Activated CD8-positive, alpha-beta memory T cell treated with anti-CD3 and anti-CD28 coated beads, Interleukin-2, amount 50 U/mL, for 1 hour (primary cell): ENCODE data around the gene RIOK2.
"Not testable (repeated sequence)": the region's sequence is repeated elsewhere in the genome, so short reads cannot be mapped to it uniquely, and the experiment has no call there.

Experiments
- DNase-seq: peaks from one replicate; pipeline ENCODE4 v3.0.0-alpha.2; 2020; ENCODE audit errors: extremely low read depth

Gene RIOK2

DNA sequence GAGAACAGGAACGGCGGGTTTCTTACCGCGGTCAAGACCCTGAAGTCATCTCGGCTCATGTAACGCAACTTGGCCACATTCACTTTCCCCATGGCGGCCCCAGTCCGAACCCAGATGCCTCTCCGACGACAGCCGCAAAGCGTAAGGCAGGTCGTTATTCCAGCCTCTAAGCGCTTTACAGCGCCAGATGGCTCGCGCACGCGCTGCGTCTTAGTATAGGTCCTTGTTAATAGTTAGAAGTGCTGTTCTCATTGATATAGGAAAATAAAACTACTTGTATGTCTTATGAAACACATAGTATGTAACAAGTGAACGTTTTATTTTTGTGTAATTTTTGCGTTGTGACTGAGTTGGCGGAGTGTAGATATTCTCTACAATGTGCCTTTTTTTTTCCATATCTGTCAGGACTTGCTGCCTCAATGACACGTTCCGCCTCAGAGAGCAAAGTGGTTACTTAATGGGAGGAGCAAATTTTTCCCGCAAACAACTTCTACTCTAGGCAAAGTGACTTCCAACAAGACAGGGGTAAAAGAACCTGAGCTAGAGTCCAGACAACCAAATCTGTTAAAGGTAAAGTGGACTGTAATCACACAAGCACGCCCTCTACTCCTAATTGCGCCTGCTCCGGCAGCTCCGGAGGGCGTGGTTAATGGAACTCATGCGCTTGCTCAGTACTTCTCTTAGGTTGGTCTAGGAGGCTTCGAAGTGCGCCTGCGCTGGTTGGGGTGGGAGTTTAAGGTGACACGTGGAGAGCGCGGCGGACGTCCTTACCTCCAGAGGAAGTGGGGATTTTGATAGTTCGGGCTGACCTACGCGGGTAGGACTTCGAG, at the start of gene RIOK2:
RIOK2 (minus strand) TSS at position 148 of the 830 bp plus-strand sequence; CDS start at position 92, 56 bp downstream.
- DNase-seq = peak; percentile 84

DNA sequence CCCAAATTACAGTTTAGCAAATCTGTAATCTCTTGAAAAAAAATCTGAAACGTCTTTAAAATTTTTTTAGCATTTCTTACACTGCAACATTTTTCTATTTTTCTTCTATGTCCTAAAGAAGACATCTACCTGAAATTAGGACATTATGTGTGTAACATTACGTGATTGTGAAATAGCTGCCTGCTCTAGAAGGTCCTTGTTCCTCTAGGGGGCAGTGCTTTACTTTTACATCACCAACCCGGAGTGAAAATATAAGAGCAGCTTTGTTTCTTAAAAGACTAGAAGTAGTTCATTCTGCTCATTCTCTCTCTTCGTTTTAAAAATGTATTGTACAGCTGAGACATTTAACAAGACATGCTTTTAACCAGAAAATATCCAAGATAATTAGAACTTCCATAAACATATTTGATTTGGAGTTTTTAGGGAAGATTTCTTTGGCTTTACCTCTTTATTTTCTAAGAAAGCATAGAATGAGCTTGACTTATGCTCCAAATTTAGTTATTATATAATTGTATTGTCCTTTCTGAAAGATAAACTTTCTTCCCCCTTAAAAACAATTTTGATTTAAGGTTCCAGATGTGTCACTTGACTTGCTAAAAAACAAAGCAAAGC, 48.1 kb upstream of the RIOK2 start:
- DNase-seq = no peak

DNA sequence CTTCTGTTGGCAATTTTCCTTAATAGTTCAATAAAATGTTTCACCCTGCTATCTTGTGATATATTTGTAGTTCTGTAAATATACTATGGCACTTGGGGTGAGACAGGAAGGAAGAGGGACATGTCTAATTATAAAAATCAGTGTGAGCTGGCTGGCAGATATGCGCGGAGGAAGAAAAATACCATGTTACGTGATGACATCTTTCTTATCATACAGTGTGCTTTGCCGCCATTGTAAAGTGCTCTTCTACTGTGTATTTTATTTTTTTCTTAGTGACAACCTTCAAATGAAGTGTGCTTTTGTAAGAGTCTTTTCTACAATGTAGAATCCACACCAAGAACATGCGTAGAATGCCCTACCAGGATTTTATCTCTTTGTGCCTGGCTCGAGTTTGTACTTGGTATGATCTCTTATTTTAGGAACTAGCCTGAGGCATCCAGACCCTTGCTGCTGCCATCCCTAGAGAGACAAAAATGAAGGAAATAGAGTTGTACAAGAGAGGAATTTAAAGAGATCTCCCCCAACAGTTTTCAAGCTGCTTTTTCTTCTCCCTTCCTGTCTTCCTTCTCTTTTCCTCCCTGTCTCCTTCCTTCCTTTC, 46.7 kb upstream of the RIOK2 start:
- no peak for DNase-seq

DNA sequence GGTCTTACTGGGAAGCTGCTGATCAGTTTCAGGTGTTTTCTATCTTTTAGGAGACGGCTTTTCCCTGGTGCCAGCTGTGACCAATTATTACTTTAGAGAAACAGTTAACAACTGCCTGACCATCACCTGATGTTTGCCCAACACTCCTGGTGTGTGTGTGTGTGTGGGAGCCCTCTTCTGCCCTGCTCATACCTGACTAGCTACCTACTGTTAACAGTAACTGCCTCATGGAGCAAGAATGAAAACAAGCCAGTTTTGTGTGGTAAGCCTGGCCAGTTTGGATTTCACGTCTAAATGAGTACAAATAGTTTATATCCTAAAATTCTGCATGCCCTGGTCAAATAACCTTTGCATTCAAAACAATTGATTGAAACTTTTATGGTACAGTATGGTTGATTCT, 46.1 kb upstream of the RIOK2 start:
- no peak for DNase-seq

DNA sequence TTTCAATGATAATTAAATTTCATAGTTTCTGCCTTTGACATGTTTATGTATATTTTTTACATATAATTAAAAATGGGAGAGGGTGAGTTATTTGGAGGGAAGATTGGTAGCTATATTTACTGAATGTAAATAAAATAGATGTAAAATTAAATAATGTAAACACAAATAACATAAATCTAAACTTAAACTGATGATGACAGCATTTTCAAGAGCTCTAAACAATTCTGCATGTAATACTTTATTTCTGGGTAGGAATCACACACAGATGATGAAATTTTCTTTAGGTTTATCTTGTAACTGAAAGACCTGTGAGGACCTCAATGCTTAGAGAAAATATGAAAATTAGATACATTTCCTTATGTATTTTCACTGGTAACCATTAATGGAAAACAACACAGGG, 42.2 kb upstream of the RIOK2 start:
- no peak for DNase-seq

DNA sequence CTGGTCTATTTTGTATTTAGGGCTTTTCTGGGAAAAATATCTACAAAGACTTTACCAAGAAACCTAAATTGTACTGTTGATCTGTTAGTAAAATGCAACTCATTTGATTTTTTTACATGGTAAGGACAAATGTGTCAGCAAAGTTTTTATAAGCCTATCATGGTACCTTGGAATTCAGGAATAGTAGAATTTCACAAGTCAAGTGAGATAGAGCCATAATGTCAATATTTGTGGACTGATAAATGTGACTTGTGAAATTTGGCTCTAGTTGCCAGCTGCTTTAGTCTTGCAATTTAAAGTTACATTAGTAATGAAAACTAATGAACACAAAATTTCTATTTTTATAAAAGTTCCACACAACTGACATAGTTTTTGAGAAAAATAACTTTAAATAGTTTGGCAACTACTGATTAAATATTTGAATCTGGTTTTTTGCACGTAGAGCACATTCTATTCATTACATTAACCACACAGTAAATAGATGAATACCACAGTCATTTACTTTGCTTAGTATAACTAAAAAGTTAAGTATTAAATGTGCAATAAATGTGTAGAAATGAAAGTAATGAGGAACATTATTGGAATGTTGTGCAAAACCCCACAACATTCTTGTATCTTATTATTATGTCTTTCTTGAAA, 41.2 kb upstream of the RIOK2 start:
- DNase-seq = no peak

DNA sequence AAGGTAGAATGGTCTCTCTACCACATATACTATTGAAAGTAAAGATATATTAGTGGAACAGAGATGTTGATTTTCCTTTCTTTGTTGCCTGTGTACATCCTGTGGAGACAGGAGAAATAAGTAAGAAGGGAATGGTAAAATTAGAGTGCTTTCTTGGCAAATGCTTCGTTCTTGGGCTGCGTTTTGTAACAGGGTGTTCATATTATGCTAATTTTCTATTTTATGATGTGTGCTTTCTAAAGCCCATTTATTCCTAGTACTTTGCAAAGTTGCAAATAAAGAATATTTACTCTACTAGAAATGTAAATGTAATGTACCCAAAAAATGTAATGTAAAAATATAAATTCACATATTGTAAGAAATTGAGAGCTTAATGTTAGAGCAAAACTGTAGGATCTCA, 40.5 kb upstream of the RIOK2 start:
- no peak for DNase-seq

DNA sequence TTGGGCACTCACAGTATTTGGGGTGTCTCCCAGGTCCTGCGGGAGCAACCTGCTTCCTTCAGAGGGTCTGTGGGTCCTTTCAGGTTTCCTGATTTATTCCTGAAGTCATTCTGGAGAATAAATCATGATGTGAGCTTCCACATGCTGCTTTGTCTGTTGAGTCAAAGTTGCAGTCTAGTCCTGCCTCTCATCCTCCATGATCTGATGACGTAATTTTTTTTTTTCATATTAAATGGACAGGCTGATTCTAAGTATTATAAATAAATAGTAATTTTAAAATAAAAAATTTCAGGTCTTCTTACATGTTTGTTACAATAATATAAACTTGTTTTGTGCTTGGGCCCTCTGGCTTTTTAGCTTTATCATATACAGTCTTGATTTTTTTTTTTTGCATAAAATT, 26.3 kb upstream of the RIOK2 start:
- DNase-seq = no peak

DNA sequence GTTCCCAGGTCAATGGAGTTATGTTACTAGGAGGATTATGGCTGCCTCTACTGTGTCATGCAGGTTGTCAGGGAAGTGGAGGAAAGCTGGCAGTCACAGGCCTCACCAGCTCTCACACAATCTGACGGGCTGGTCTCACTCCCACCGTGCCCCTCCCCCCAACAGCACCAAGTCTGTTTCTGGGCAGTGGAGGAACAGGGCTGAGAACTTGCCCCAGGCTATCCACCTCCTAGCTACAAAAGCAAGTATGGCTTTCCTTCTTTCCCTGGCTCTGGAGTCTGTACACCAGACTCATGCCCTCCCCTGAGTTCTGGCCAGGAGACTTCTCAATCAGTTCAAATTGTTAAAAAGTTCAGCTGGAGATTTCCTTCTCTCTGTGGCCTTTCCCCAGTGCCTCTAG, 25.7 kb upstream of the RIOK2 start:
- no peak for DNase-seq

DNA sequence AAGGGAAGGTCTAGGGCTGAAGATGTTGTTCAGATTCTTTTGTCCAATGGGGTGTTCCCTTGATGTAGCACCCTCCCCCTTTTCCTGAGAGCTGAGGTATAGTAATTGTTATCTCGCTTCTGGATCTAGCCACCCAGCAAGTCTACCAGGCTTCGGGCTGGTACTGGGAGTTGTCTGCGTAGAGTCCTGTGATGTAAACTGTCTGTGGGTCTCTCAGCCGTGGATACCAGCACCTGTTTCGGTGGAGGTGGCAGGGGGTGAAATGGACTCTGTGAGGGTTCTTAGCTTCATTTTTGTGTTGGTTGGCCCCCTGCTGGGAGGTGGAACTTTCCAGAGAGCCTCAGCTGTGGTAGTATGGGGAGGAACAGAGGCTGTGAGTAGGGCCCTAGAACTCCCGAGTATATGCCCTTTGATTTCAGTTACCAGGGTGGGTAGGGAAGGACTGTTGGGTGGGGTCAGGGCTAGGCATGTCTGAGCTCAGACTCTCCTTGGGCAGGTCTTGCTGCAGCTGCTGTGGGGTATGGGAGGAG, 25.2 kb upstream of the RIOK2 start:
- DNase-seq = no peak

DNA sequence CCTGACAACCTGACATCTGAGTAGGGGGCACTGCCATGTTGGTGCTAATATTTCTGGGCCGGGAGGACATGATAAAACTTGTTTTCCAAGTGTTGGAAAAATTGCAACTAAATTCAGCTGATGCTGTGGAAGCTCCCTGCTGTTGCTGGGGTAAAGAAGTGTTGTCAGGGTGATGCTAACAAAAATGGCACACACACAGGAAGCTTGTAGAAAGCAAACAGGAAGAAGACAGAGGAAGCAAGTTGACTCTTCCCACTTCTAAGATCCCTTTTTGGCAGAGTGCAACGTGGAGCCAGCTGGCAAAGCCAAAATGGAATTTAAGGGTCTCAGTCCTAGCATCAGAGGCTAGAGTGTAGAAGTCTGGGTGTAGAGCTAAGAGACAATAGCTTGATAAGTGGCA, 11.3 kb upstream of the RIOK2 start:
- DNase-seq = no peak

DNA sequence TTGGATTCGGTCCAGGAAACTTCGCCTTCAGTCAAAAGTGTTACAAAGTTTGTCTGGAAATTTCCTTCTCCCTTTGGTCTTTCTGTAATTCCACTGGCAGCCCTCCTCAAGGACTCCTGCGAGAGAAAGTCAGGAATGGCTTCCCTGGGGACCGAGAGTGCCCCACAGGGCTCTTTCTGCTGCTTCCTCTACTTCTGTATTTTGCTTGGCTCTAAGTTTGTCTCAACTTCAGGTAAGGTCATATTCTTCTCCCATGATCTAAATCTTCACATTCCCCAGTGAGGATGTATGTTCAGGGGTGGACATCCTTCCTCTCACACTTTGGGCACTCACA, 10.3 kb upstream of the RIOK2 start:
- DNase-seq = no peak

DNA sequence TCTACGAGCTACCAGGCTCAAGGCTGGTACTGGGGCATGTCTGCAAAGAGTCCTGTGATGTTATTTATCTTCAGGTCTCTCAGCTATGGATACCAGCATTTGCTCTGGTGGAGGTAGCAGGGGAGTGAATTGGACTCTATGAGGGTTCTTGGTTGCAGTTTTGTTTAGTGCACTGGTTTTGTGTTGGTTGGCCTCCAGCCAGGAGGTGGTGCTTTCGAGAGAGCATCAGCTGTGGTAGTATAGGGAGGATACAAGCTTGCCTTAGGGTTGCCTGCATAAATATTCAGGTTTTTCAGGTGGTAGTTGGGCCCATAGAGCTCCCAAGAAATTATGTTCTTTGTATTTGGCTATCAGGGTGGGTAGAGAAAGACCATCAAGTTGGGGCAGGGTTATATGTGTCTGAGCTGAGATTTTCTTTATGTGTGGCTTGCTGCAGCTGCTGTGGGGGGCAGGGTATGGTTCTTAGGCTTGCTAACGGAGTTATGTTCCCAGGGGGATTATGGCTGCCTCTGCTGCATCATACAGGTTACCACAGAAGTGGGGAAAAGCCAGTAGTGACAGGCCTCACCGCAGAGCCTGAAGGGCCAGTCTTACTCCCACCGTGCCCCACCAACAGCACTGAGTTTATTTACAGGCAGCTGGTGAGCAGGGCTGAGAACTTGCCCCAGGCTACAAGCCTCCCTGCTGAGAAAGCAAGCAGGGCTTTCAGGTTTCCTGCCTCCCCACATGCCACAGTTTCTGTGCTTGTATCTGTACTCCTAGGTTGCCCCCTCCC, 9.7 kb upstream of the RIOK2 start:
- DNase-seq = no peak

DNA sequence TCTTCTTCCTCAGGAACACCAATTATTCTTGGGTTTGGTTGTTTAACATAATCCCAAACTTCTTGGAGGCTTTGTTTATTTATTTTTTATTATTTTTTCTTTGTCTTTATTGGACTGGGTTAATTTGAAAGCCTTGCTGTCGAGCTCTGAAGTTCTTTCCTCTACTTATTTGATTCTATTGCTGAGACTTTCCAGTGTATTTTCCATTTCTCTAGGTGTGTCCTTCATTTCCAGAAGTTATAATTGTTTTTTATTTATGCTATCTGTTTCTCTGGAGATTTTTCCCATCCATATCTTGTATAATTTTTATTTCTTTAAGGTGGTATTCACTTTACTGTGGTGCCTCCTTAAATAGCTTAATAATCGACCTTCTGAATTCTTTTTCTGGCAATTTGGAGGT, 8.8 kb upstream of the RIOK2 start:
- DNase-seq = no peak

DNA sequence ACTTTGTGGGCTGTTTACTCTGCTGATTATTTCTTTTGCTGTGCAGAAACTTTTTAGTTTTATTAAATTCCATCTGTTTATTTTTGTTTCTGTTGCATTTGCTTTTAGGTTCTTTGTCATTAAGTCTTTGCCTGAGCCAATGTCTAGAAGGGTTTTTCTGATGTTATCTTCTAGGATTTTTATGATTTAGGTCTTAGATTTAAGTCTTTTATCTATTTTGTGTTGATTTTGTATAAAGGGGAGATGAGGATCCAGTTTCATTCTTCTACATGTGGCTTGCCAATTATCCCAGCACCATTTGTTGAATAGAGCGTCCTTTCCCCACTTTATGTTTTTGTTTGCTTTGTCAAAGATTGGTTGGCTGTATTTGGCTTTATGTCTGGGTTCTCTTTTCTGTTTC, 6.5 kb upstream of the RIOK2 start:
- not testable (repeated sequence) for DNase-seq

DNA sequence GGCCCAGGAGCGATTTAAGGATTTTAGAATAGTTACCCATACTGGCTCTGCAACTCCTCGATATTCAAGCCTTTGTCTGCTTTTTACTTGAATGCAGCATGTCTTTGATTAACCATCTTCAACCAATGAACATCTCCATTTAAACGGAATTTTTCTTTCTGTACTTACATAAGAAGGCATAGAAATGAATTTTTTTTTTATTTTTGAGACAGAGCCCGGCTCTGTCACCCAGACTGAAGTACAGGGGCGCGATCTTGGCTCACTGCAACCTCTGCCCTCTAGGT, 825 bp upstream of the RIOK2 start:
- no peak for DNase-seq

DNA sequence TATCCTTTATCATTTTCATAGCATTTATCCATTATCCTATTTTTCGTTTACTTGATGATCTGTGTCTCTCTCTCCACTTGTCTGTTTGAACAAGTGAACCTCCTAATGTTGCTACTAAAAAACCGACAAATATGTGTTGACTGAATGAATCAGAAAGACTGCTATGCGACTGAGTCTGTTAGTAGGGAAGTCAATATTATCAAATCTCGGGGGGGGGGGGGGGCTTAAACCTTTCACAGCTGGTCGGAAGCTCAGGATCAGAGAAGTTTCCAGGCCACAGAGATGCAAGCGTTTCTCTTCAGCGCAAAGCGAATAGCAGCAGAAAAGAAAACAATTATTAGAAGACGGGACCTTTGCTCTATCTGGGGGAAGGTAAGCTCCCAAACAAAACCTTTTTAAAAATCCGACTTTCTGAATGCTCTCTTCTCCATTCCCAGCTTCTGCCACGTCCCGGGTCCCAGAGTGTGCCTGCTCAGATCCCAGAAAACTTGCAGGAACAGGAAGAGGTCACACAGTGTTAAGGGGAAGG, 412 bp downstream of the RIOK2 start:
- DNase-seq = no peak

DNA sequence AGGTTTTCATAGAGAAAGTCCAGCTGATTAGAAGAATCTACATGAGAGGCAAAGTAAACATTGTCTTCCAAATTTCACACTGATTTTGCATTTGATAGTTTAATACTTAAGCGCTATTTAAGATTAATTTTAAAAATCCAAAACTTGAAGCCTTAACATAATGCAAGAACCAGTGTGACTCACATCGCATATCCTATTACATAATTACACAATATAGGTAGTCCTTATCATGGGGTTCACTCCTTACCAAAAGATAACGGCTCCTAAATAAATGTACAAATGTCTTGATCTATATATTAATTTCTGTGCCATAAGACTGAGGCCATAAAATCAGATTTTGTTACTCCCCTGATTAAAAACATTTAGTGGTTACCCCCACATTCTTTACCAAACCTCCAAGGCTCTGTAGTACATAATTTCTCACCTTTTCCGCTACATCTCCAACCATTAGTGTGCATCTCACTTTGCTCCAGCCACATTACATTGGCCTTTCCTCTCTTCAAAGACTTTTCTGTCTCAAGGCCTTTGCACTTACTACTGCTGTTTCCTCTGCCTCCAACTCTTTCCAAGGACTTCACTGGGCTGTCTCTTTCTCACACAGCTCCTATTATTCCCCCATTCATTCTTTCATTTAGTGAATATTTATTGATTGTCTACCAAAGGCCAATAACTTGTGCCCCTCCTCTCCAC, 1.0 kb downstream of the RIOK2 start:
- no peak for DNase-seq

DNA sequence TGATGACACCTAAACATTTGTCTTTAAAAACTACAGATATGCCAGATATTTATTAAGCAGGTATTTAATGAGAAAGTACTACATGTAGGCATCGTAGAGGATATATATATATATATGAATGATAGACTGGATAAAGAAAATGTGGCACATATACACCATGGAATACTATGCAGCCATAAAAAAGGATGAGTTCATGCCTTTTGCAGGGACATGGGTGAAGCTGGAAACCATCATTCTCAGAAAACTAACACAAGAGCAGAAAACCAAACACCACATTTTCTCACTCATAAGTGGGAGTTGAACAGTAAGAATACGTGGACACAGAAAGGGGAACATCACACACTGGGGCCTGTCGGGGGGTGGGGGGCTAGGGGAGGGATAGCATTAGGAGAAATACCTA, 3.6 kb downstream of the RIOK2 start:
- not testable (repeated sequence) for DNase-seq

DNA sequence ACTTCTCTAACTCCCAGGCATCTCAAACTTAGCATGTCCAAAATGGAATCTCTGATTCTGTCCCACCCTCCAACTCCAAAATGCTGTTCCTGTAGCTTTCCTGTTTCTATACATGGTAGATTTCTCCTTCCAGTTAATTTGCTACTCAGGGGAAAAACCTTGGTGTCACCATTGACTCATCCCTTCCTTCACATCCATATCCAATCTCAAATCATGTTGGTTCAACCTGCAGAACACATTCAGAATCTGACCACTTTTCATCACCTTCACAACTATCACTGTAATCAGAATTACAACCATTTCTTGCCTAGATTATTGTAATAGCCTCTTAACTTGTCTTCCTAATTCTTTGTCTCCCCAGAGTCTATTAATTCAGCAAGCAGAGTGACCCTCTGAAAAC, 10.8 kb downstream of the RIOK2 start:
- DNase-seq = no peak

DNA sequence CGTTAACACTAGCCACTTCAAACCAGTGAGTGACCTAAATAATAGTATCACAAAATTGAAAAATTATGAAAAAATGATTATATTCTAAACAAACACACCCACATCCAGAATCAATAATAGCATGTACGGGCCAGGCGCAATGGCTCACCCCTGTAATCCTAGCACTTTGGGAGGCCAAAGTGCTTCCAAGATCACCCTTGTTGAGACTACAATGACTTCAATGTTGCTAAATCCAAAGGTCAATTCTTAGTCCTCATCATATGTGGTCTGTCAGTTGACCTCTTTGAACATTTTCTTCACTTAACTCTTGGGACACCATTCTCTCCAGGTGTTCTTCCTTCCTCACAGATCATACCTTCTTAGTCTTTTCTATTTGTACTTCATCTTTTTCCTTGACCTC, 11.3 kb downstream of the RIOK2 start:
- DNase-seq = no peak
